ENCODE measurements around the gene MON1B.

DNA sequence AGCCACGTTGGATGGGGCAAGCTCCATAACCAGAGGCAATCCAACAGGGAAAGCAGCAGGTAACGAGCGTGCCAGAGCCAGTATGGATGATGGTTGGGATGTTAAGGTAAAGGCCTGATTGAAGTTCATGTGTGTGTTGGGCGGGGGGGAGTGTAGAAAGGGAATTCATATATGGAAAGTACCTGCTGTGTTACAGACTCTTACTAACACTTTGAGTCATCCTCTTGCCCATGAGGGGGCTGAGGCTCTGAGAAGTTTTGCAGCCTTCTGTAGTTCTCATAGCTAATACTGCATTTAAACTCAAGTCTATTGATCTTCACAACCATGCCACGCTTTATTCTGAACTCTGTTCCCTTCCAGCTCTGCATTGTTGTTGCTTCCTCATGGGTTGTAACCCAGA, 36.8 kb downstream of the MON1B start:
- no peak for TF ChIP-seq POLR2A (IDR thresholded peaks at IDR 0.05; ENCODE audit: low read depth, low read length)
- no peak for TF ChIP-seq POLR2AphosphoS5 (IDR thresholded peaks at IDR 0.05; ENCODE audit: low read depth, low read length)
